ENCODE data around the gene ZBTB7C. TPM values are rescaled to one million over a fixed set of nuclear protein-coding genes. Genes with fewer than 3 reads are reported as not detected.

Gene ZBTB7C
- total RNA-seq, 3 donors from 2014 or later, result 5.6 to 26.5 (median 6.1) TPM

- no peak for DNase-seq (ENCODE audit: low spot score in 2 of 2)
- Histone ChIP-seq H3K9me3 (no peaks in the 10 kb centered on the region), H3K36me3 (no peaks in the 10 kb centered on the region), H3K27ac (no peak overlapping the region), H3K4me3 (no peak overlapping the region), H3K27me3 (no peaks in the 10 kb centered on the region), H3K4me1 (peaks cover 3 to 22% of the 10 kb centered on the region in 2 donors)
- intact Hi-C loops (cut with DNase I; ENCODE audit: low total_unique reads), result no loop called here
- TF ChIP-seq, protein P1, sequence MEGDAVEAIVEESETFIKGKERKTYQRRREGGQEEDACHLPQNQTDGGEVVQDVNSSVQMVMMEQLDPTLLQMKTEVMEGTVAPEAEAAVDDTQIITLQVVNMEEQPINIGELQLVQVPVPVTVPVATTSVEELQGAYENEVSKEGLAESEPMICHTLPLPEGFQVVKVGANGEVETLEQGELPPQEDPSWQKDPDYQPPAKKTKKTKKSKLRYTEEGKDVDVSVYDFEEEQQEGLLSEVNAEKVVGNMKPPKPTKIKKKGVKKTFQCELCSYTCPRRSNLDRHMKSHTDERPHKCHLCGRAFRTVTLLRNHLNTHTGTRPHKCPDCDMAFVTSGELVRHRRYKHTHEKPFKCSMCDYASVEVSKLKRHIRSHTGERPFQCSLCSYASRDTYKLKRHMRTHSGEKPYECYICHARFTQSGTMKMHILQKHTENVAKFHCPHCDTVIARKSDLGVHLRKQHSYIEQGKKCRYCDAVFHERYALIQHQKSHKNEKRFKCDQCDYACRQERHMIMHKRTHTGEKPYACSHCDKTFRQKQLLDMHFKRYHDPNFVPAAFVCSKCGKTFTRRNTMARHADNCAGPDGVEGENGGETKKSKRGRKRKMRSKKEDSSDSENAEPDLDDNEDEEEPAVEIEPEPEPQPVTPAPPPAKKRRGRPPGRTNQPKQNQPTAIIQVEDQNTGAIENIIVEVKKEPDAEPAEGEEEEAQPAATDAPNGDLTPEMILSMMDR (IDR thresholded peaks at IDR 0.05), result no peak
- TF ChIP-seq POLR2A (IDR thresholded peaks at IDR 0.05), result no peak
- no peak for TF ChIP-seq POLR2AphosphoS5 (IDR thresholded peaks at IDR 0.05)
Observed at GRCh38 chr18:48394176-48394575, 15.0 kb downstream of the ZBTB7C start.

DNA sequence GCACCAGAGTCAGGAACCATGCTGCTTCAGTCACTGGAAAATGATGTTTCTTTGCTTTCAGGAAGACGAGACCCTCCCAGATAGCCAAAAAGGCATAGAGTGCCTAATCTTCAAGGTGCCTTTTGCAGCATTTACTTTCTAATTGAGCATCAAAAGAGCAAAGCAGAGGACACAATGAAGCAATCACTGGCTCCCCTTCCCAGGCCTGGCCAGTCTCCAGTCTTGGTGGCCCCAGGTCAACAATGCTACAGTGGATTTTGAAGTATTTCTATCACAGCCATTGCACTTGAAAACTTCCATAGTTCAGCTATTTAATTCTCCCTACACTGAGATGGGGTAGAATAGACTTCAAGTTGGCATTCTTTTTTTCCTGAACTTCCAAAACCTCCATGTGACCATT is 15.4 kb downstream of the ZBTB7C start:
- Histone ChIP-seq H3K36me3 (no peaks in the 10 kb centered on the region), H3K4me3 (no peak overlapping the region), H3K4me1 (peaks cover 3 to 22% of the 10 kb centered on the region in 2 donors), H3K9me3 (no peaks in the 10 kb centered on the region), H3K27me3 (no peaks in the 10 kb centered on the region), H3K27ac (peak overlapping the region; percentile 70 to 84)
- intact Hi-C loops (cut with DNase I; ENCODE audit: low total_unique reads), result no loop called here
- TF ChIP-seq POLR2A (IDR thresholded peaks at IDR 0.05) (no peak), POLR2AphosphoS5 (IDR thresholded peaks at IDR 0.05) (no peak)
- TF ChIP-seq, protein P1 (IDR thresholded peaks at IDR 0.05), result no peak
- DNase-seq (ENCODE audit: low spot score in 2 of 2), result peak in 1 of 2 donors; percentile 60

DNA sequence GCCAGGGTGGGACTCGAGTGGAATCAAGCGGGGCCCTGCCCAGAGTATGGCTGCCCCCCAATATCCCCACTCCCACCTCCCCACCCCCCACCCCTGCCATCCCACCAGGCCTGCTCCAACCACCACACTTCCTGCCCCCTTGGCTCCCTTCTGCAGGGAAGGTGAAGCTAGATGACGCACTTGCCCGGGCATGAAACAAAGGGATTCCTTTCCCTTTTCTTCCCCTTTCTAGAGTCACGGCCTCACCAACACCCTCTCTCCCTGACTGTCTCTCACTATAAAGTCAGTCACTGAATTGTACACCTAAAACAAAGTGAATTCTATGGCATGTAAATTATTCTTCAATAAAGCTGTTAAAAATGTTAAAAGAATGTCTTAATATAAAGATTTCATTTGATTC is 16.0 kb downstream of the ZBTB7C start:
- Histone ChIP-seq H3K9me3 (no peaks in the 10 kb centered on the region), H3K27me3 (no peaks in the 10 kb centered on the region), H3K4me3 (no peak overlapping the region), H3K36me3 (no peaks in the 10 kb centered on the region), H3K4me1 (peaks cover 3 to 22% of the 10 kb centered on the region in 2 donors), H3K27ac (peak overlapping the region; percentile 70 to 84)
- no peak for DNase-seq (ENCODE audit: low spot score in 2 of 2)
- TF ChIP-seq POLR2A (IDR thresholded peaks at IDR 0.05), result no peak
- TF ChIP-seq, protein P1 (IDR thresholded peaks at IDR 0.05), result no peak
- TF ChIP-seq POLR2AphosphoS5 (IDR thresholded peaks at IDR 0.05), result no peak
- intact Hi-C loops (cut with DNase I; ENCODE audit: low total_unique reads), result no loop called here

GRCh38 chr18:48392268-48392667 is 16.9 kb downstream of the ZBTB7C start:
- Histone ChIP-seq H3K4me1 (peaks cover 3 to 22% of the 10 kb centered on the region in 2 donors), H3K9me3 (no peaks in the 10 kb centered on the region), H3K27me3 (no peaks in the 10 kb centered on the region), H3K4me3 (no peak overlapping the region), H3K36me3 (no peaks in the 10 kb centered on the region), H3K27ac (peak overlapping the region; percentile 70 to 84)
- intact Hi-C loops (cut with DNase I; ENCODE audit: low total_unique reads), result no loop called here
- TF ChIP-seq POLR2AphosphoS5 (IDR thresholded peaks at IDR 0.05) (no peak), POLR2A (IDR thresholded peaks at IDR 0.05) (no peak)
- TF ChIP-seq, protein P1 (IDR thresholded peaks at IDR 0.05), result no peak
- DNase-seq (ENCODE audit: low spot score in 2 of 2), result no peak

DNA sequence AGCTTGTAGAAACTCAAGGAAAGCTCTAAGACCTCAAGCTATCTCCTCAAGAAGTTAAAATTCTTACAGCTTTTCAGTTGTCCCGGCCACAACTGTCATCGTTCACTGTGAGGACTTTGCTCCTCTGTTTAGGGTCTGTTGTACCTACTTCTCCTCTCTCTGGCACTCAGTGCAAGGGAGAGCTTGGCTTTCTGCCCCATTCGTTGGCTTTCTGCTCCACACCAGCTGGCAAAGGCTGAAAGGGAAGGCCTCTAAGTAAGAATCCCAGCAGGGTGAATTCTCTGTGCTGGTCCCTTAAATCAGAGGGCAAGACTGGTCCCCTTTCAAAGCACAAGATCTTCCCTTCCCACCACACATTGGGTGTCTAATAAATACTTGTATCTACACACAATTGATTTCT is 17.3 kb downstream of the ZBTB7C start:
- intact Hi-C loops (cut with DNase I; ENCODE audit: low total_unique reads), result no loop called here
- H3K27ac ChIP-seq, result peak overlapping the region; percentile 70 to 84
- H3K36me3 ChIP-seq, result no peaks in the 10 kb centered on the region
- TF ChIP-seq POLR2A (IDR thresholded peaks at IDR 0.05), result no peak
- TF ChIP-seq, protein P1 (IDR thresholded peaks at IDR 0.05), result no peak
- no peak for TF ChIP-seq POLR2AphosphoS5 (IDR thresholded peaks at IDR 0.05)
- H3K27me3 ChIP-seq, result no peaks in the 10 kb centered on the region
- peak in 1 of 2 donors; percentile 40 for DNase-seq (ENCODE audit: low spot score in 2 of 2)
- no peaks in the 10 kb centered on the region for H3K9me3 ChIP-seq
- H3K4me3 ChIP-seq, result no peak overlapping the region
- peaks cover 3 to 22% of the 10 kb centered on the region in 2 donors for H3K4me1 ChIP-seq
